H9 (cell line): ENCODE data around the gene SNUPN. TPM values are rescaled to one million over a fixed set of nuclear protein-coding genes. Genes with fewer than 3 reads are reported as not detected.

ENCODE experiments used
- DNase-seq: peaks from one replicate; pipeline ENCODE4 v3.0.0-alpha.2; 2017
- H2AFZ ChIP-seq: one replicate; pipeline ENCODE4 v1.6.1; 2013; ENCODE audit warnings: mild to moderate bottlenecking, low read length, control low read depth, moderate library complexity
- H2AK5ac ChIP-seq: 2 replicates; pipeline ENCODE4 v1.6.1; 2013; ENCODE audit warnings: low read length, control low read depth, mixed read lengths; ENCODE audit not compliant: insufficient read length
- H2BK120ac ChIP-seq: one replicate; pipeline ENCODE4 v1.6.1; 2013; ENCODE audit warnings: low read depth, mild to moderate bottlenecking, low read length, control low read depth, inconsistent platforms; ENCODE audit not compliant: poor library complexity, severe bottlenecking
- H2BK12ac ChIP-seq: 2 replicates; pipeline ENCODE4 v1.6.1; 2013; ENCODE audit warnings: low read length, control low read depth, mixed read lengths, low read depth; ENCODE audit not compliant: insufficient read length
- H2BK15ac ChIP-seq: 2 replicates; pipeline ENCODE4 v1.6.1; 2013; ENCODE audit warnings: low read depth, low read length, control low read depth
- H2BK20ac ChIP-seq: one replicate; pipeline ENCODE4 v1.6.1; 2013; ENCODE audit warnings: low read depth, mild to moderate bottlenecking, low read length, control low read depth, inconsistent platforms; ENCODE audit not compliant: poor library complexity, severe bottlenecking
- H2BK5ac ChIP-seq: 2 replicates; pipeline ENCODE4 v1.6.1; 2013; ENCODE audit warnings: low read length, control low read depth, mixed read lengths; ENCODE audit not compliant: insufficient read length
- H3K14ac ChIP-seq: 2 replicates; pipeline ENCODE4 v1.6.1; 2013; ENCODE audit warnings: low read length, control low read depth; ENCODE audit not compliant: insufficient read depth
- H3K18ac ChIP-seq: 2 replicates; pipeline ENCODE4 v1.6.1; 2013; ENCODE audit warnings: low read depth, mild to moderate bottlenecking, mixed read lengths, low read length, control low read depth; ENCODE audit not compliant: insufficient read length
- H3K23ac ChIP-seq: 2 replicates; pipeline ENCODE4 v1.6.1; 2013; ENCODE audit warnings: low read length, control low read depth, mixed read lengths, low read depth; ENCODE audit not compliant: insufficient read length
- H3K23me2 ChIP-seq: 2 replicates; pipeline ENCODE4 v1.6.1; 2013; ENCODE audit warnings: low read depth, mild to moderate bottlenecking, mixed read lengths, low read length, control low read depth; ENCODE audit not compliant: insufficient read length, poor library complexity, severe bottlenecking
- H3K27ac ChIP-seq: 2 replicates; pipeline ENCODE4 v1.5.1; 2013; ENCODE audit warnings: low read length, control low read depth, mixed read lengths, low read depth; ENCODE audit not compliant: insufficient read length
- H3K27me3 ChIP-seq: 2 replicates; pipeline ENCODE4 v1.6.1; 2013; ENCODE audit warnings: low read length, control low read depth, inconsistent platforms; ENCODE audit not compliant: insufficient read depth
- H3K4ac ChIP-seq: 2 replicates; pipeline ENCODE4 v1.6.1; 2013; ENCODE audit warnings: low read depth, mild to moderate bottlenecking, control low read depth, inconsistent platforms, low read length, moderate library complexity
- H3K4me1 ChIP-seq: 2 replicates; pipeline ENCODE4 v1.6.1; 2013; ENCODE audit warnings: low read length, control low read depth, inconsistent platforms; ENCODE audit not compliant: insufficient read depth
- H3K4me2 ChIP-seq: 2 replicates; pipeline ENCODE4 v1.6.1; 2013; ENCODE audit warnings: low read length, control low read depth, mixed read lengths; ENCODE audit not compliant: insufficient read length, insufficient read depth
- H3K56ac ChIP-seq: 2 replicates; pipeline ENCODE4 v1.6.1; 2013; ENCODE audit warnings: low read depth, mild to moderate bottlenecking, mixed read lengths, low read length, control low read depth; ENCODE audit not compliant: insufficient read length
- H3K79me1 ChIP-seq: 2 replicates; pipeline ENCODE4 v1.6.1; 2013; ENCODE audit warnings: low read depth, mild to moderate bottlenecking, moderate library complexity, low read length, control low read depth, inconsistent platforms; ENCODE audit not compliant: insufficient read depth, poor library complexity, severe bottlenecking
- H3K79me2 ChIP-seq: 2 replicates; pipeline ENCODE4 v1.6.1; 2013; ENCODE audit warnings: low read length, control low read depth, inconsistent platforms; ENCODE audit not compliant: insufficient read depth
- H3K9ac ChIP-seq: 2 replicates; pipeline ENCODE4 v1.6.1; 2013; ENCODE audit warnings: low read length, control low read depth, mixed read lengths; ENCODE audit not compliant: insufficient read length; ENCODE audit errors: extremely low read depth
- H3K9me3 ChIP-seq: one replicate; pipeline ENCODE4 v1.6.1; 2013; ENCODE audit warnings: low read depth, low read length, inconsistent platforms; ENCODE audit not compliant: control insufficient read depth
- H3T11ph ChIP-seq: one replicate; pipeline ENCODE4 v1.6.1; 2013; ENCODE audit warnings: mild to moderate bottlenecking, low read length, control low read depth, inconsistent platforms
- H4K20me1 ChIP-seq: one replicate; pipeline ENCODE4 v1.6.1; 2013; ENCODE audit not compliant: control insufficient read depth, insufficient read length, insufficient read depth
- H4K5ac ChIP-seq: 2 replicates; pipeline ENCODE4 v1.6.1; 2013; ENCODE audit warnings: low read depth, mild to moderate bottlenecking, mixed read lengths, low read length, control low read depth; ENCODE audit not compliant: insufficient read length
- H4K8ac ChIP-seq: replicated peaks from 2 replicates; pipeline ENCODE4 v1.6.1; 2013; ENCODE audit warnings: low read length, control low read depth, mixed read lengths, low read depth; ENCODE audit not compliant: insufficient read length
- H4K91ac ChIP-seq: 2 replicates; pipeline ENCODE4 v1.6.1; 2013; ENCODE audit warnings: low read depth, mild to moderate bottlenecking, moderate library complexity, mixed read lengths, low read length, control low read depth; ENCODE audit not compliant: insufficient read length
- H3K27ac Mint-ChIP-seq, 3 experiments: 2 replicates in 2 of 3; 3 replicates in 1 of 3; pipeline ENCODE4 v1.8.0; 2020 to 2021; ENCODE audit warnings: mixed read lengths in 3 of 3, mild to moderate bottlenecking in 1 of 3, moderate library complexity in 1 of 3
- H3K27me3 Mint-ChIP-seq: 2 replicates; pipeline ENCODE4 v1.8.0; 2021; ENCODE audit warnings: low read depth, mild to moderate bottlenecking, moderate library complexity, mixed read lengths
- H3K36me3 Mint-ChIP-seq, 3 experiments: 2 replicates in 2 of 3; 3 replicates in 1 of 3; pipeline ENCODE4 v1.8.0; 2020 to 2021; ENCODE audit warnings: low read depth in 3 of 3, mixed read lengths in 3 of 3; ENCODE audit not compliant: insufficient read depth in 1 of 3
- H3K4me1 Mint-ChIP-seq, 2 experiments: 2 replicates each; pipeline ENCODE4 v1.8.0; 2020; ENCODE audit warnings: mixed read lengths in 2 of 2
- H3K4me3 Mint-ChIP-seq, 2 experiments: 2 replicates in 1 of 2; 3 replicates in 1 of 2; pipeline ENCODE4 v1.8.0; 2020 to 2021; ENCODE audit warnings: mild to moderate bottlenecking in 2 of 2, mixed read lengths in 2 of 2, moderate library complexity in 1 of 2
- H3K9me3 Mint-ChIP-seq, 2 experiments: 2 replicates in 1 of 2; 3 replicates in 1 of 2; pipeline ENCODE4 v1.8.0; 2020; ENCODE audit warnings: mild to moderate bottlenecking in 2 of 2, mixed read lengths in 2 of 2, moderate library complexity in 1 of 2
- WGBS: extraction: QIAGEN DNeasy Blood & Tissue Kit; methylation state at CpG from one replicate; pipeline ENCODE4 v1.1.7; 2013; ENCODE audit warnings: missing lambda C conversion rate, low lambda C conversion rate, mixed read lengths; ENCODE audit not compliant: insufficient read length; ENCODE audit errors: extremely low coverage; 5-methylcytosine and 5-hydroxymethylcytosine counted together
- total RNA-seq: library from RNA; stranded (reverse); gene quantifications from 2 replicates; pipeline ENCODE4 v1.2.1, GENCODE V29; 2021
- TF ChIP-seq, protein P1 (sequence below): fragments of 200-600 bp; sonication (generic); conservative IDR thresholded peaks from 3 replicates; pipeline ENCODE4 v1.8.0; 2021; ENCODE audit warnings: antibody characterized with exemption, mild to moderate bottlenecking

The SNUPN gene
- total RNA-seq, 1 experiment from 2014 or later, result 32.7 TPM

DNA sequence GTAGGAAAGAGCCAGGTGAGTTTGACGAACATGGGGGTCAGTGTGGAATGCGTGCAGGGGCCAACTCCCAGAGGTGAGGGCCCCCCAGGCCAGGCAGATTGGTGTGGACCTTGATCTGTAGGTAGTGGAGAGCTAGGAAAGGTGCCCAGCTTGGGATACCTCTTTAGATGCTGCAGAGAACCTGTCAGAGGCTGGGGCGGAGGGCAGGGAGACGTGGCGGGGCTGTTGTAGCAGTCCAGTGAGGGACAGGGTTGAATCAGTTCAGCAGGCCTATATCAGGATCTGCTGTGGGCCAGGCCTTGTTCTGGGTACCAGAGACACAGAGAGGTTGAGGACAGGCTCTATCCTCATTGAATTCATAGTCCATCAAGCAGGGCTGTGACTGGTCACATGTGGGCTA, 30.8 kb upstream of the SNUPN start:
- H3K4me3 Mint-ChIP-seq, result no peak overlapping the region
- Histone ChIP-seq H3K9me3 (no peaks in the 10 kb centered on the region), H3K23ac (no peak overlapping the region), H2AK5ac (no peak overlapping the region), H3K14ac (no peak overlapping the region), H2AFZ (no peak overlapping the region), H3K27ac (no peak overlapping the region), H3K18ac (no peak overlapping the region), H2BK120ac (no peak overlapping the region), H4K20me1 (no peaks in the 10 kb centered on the region), H3T11ph (no peak overlapping the region), H2BK12ac (no peak overlapping the region), H3K4me2 (no peak overlapping the region), H2BK20ac (no peak overlapping the region), H3K27me3 (no peaks in the 10 kb centered on the region), H3K23me2 (no peaks in the 10 kb centered on the region), H2BK15ac (no peak overlapping the region), H4K5ac (no peak overlapping the region), H3K9ac (no peak overlapping the region), H3K4ac (no peak overlapping the region), H2BK5ac (no peak overlapping the region), H3K4me1 (0 out of 2 replicates have a peak, but pooled peaks cover under 1% of the 10 kb centered on the region), H3K56ac (no peak overlapping the region), H3K79me2 (no peaks in the 10 kb centered on the region; the same call in 1 of the 2 replicates), H4K91ac (no peak overlapping the region), H3K79me1 (no peaks in the 10 kb centered on the region), H4K8ac (no peak overlapping the region)
- no CpG with 5 or more reads among the region's 5 CpGs for WGBS
- TF ChIP-seq, protein P1, sequence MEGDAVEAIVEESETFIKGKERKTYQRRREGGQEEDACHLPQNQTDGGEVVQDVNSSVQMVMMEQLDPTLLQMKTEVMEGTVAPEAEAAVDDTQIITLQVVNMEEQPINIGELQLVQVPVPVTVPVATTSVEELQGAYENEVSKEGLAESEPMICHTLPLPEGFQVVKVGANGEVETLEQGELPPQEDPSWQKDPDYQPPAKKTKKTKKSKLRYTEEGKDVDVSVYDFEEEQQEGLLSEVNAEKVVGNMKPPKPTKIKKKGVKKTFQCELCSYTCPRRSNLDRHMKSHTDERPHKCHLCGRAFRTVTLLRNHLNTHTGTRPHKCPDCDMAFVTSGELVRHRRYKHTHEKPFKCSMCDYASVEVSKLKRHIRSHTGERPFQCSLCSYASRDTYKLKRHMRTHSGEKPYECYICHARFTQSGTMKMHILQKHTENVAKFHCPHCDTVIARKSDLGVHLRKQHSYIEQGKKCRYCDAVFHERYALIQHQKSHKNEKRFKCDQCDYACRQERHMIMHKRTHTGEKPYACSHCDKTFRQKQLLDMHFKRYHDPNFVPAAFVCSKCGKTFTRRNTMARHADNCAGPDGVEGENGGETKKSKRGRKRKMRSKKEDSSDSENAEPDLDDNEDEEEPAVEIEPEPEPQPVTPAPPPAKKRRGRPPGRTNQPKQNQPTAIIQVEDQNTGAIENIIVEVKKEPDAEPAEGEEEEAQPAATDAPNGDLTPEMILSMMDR, result no peak
- peaks cover 19 to 25% of the 10 kb centered on the region in 2 experiments for H3K4me1 Mint-ChIP-seq
- H3K36me3 Mint-ChIP-seq, result peaks cover 18 to 48% (median 31%) of the 10 kb centered on the region in 3 experiments
- DNase-seq, result no peak
- H3K9me3 Mint-ChIP-seq, result no peaks in the 10 kb centered on the region
- H3K27me3 Mint-ChIP-seq, result no peaks in the 10 kb centered on the region
- peak overlapping the region; percentile 34 to 64 (median 48); a peak in 3 of 7 replicates for H3K27ac Mint-ChIP-seq
